Astrocyte of the spinal cord (primary cell): ENCODE measurements around the gene RPRD1A.
"Not testable (repeated sequence)": the region's sequence is repeated elsewhere in the genome, so short reads cannot be mapped to it uniquely, and the experiment has no call there.

ENCODE experiments used
- DNase-seq: peaks from one replicate; pipeline ENCODE4 v3.0.0; 2011; ENCODE audit warnings: low read depth, low spot score
- H3K4me3 ChIP-seq: 2 replicates; pipeline ENCODE4 v1.5.1; 2011; ENCODE audit warnings: low read depth, mild to moderate bottlenecking, low read length, moderate library complexity
- CTCF ChIP-seq: IDR thresholded peaks from 2 replicates; pipeline ENCODE4 v1.5.1; 2012; ENCODE audit warnings: low read depth, mild to moderate bottlenecking, low read length, inconsistent platforms
- in situ Hi-C: cut with HindIII; loops from 2 replicates; pipeline ENCODE4 v1.10.0; 2017; ENCODE audit warnings: low sequenced_read_pairs

Gene RPRD1A

GRCh38 chr18:36066001-36066400 is 1.4 kb downstream of the RPRD1A start:
- in situ Hi-C loops = no loop called here
- peak overlapping the region; percentile 97 for H3K4me3 ChIP-seq
- TF ChIP-seq CTCF = no peak
- DNase-seq = peak; percentile 9

- DNase-seq, in situ Hi-C loops: not testable (repeated sequence)
Measured at GRCh38 chr18:36064809-36065079, 2.6 kb downstream of the RPRD1A start.

GRCh38 chr18:36064027-36064808 is 3.1 kb downstream of the RPRD1A start:
- TF ChIP-seq CTCF = no peak
- in situ Hi-C loops = no loop called here
- no peak for DNase-seq
- no peak overlapping the region for H3K4me3 ChIP-seq

More at GRCh38 chr18:36064809-36065079, 2.6 kb downstream of the RPRD1A start:
- H3K4me3 ChIP-seq = not testable (repeated sequence)

DNA sequence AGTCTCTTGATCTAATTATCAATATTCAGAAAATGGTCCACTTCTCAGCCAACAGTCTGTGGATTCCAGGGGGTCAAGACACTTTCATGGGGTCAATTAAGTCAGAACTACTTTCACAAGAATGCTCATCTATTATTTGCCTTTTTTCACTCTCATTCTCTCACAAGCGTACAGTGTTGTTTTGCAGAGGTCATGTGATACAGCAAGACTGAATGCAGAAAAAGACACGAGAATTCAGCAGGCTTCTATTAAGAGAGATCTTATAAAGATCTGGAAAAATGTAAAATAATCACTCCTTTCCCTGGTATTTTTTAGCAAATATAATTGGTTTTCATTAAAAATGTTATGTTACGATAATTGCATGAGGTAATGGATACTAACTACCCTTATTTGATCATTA is 8.7 kb downstream of the RPRD1A start:
- no peak for TF ChIP-seq CTCF
- in situ Hi-C loops = no loop called here
- DNase-seq = no peak
- no peak overlapping the region for H3K4me3 ChIP-seq

GRCh38 chr18:36051760-36052159 is 15.6 kb downstream of the RPRD1A start:
- H3K4me3 ChIP-seq = no peak overlapping the region
- DNase-seq = no peak
- in situ Hi-C loops = no loop called here
- TF ChIP-seq CTCF = no peak

- no peak overlapping the region for H3K4me3 ChIP-seq
- in situ Hi-C loops = no loop called here
- no peak for TF ChIP-seq CTCF
- DNase-seq = no peak
Measured at GRCh38 chr18:36050479-36050878, 16.9 kb downstream of the RPRD1A start.

DNA sequence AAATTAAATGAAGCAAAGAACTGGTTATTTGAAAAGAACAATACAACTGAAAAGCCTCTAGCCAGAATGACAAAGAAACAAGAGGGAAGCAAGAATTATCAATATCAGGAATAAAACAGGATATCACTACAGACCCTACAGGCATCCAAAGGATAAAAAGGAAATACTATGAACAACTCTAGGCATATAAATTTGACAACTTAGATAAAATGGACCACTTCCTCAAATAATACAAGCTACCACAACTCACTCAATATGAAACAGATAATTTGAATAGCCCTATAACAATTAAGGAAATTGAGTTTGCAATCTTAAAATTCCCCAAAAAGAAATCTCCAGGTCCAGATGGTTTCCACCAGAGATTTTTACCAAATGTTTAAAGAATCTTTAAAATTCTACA is 19.8 kb downstream of the RPRD1A start:
- TF ChIP-seq CTCF = no peak
- no peak for DNase-seq
- no peak overlapping the region for H3K4me3 ChIP-seq
- in situ Hi-C loops = no loop called here
